Measurements from ENCODE around the gene CXXC5. TPM values are rescaled to one million over a fixed set of nuclear protein-coding genes. Genes with fewer than 3 reads are reported as not detected.

Gene CXXC5
- total RNA-seq, 2 experiments from 2014 or later, result 26.7 to 113 TPM

DNA sequence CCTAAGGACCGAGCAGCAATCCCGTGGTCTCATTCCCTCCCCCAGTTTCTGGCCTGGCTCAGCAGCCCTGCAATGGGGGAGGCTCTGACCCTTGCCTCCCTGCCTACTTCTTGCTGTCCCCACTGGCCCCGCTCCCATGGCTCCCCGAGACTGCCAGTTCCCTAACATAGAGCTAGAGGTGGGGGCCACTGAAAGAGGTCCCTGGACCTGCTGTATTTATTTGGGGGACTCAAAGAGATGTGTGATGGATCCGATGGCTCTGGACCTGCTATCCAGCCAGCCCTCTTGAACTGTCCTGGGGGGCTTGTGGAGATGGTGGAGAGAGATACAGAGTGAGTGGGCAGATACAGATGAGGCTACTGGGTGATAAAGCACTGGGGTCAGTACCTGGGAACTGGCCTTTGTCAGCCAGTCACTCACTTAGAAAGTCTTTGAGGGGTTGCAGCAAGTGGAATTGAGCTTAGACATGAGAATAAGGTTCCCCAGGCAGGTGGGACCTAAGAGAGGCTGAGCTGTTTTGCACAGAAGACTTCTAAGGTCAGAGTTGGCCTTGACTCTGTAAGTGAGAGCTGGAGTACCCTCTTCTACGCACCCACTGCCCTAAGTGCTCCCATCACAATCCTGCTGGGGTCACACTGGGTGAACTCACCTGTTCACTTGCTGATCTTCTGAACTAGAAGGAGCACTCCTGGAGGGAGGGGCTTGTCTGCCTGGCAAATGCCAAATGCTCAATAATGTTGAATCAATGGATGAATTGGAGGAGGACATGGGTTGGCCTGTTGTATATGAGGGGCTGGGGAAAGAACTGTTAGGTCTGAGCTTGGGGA lies 42.9 kb downstream of the CXXC5 start:
- no peak overlapping the region for H3K27ac ChIP-seq (ENCODE audit: low read depth, low read length, poor library complexity, severe bottlenecking)
- no peaks in the 10 kb centered on the region for H3K36me3 ChIP-seq (ENCODE audit: insufficient read depth, low read length)
- no peaks in the 10 kb centered on the region for H3K9me2 ChIP-seq (ENCODE audit: insufficient read depth, low read length)
- H3K9me3 ChIP-seq (ENCODE audit: low read length), result no peaks in the 10 kb centered on the region
- no peaks in the 10 kb centered on the region for H3K79me2 ChIP-seq (ENCODE audit: insufficient read depth, low read depth, low read length)
- peaks cover 48% of the 10 kb centered on the region for H3K4me1 ChIP-seq (ENCODE audit: insufficient read depth, low read length, poor library complexity, severe bottlenecking)
- no peak for DNase-seq (ENCODE audit: low spot score)
- TF ChIP-seq EZH2phosphoT487 (IDR thresholded peaks at IDR 0.05; ENCODE audit: borderline replicate concordance, low read depth, low read length), result no peak
- TF ChIP-seq, protein P1, sequence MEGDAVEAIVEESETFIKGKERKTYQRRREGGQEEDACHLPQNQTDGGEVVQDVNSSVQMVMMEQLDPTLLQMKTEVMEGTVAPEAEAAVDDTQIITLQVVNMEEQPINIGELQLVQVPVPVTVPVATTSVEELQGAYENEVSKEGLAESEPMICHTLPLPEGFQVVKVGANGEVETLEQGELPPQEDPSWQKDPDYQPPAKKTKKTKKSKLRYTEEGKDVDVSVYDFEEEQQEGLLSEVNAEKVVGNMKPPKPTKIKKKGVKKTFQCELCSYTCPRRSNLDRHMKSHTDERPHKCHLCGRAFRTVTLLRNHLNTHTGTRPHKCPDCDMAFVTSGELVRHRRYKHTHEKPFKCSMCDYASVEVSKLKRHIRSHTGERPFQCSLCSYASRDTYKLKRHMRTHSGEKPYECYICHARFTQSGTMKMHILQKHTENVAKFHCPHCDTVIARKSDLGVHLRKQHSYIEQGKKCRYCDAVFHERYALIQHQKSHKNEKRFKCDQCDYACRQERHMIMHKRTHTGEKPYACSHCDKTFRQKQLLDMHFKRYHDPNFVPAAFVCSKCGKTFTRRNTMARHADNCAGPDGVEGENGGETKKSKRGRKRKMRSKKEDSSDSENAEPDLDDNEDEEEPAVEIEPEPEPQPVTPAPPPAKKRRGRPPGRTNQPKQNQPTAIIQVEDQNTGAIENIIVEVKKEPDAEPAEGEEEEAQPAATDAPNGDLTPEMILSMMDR (conservative IDR thresholded peaks at IDR 0.05; ENCODE audit: low read length), result no peak
- H3K4me3 ChIP-seq (ENCODE audit: low read depth, low read length, poor library complexity, severe bottlenecking), result no peak overlapping the region
- ChIA-PET CTCF (ENCODE audit: unreplicated experiment) (interaction anchor here (0.6 to 5.2 kb wide), 4 partner anchors 11 to 57 kb away, joined by 3 to 49 read pairs (median 4); no protein-coding TSS in a partner anchor), POLR2A (interaction anchor here (1.5 kb wide), 1 partner anchor 39 kb away, joined by 3 read pairs; no protein-coding TSS in a partner anchor)
- H2AFZ ChIP-seq (ENCODE audit: low read length), result no peak overlapping the region
- no peaks in the 10 kb centered on the region for H4K20me1 ChIP-seq (ENCODE audit: insufficient read depth, low read length)
- H3K4me2 ChIP-seq (ENCODE audit: low read length), result no peak overlapping the region
- no TSS peak for BruUV-seq (replicated peaks)
- intact Hi-C loops (cut with micrococcal nuclease; ENCODE audit: unreplicated experiment), result loop anchor here (1.0 to 5.0 kb wide), 6 partner anchors 43 to 268 kb away; partner anchors contain the start of gene CXXC5

DNA sequence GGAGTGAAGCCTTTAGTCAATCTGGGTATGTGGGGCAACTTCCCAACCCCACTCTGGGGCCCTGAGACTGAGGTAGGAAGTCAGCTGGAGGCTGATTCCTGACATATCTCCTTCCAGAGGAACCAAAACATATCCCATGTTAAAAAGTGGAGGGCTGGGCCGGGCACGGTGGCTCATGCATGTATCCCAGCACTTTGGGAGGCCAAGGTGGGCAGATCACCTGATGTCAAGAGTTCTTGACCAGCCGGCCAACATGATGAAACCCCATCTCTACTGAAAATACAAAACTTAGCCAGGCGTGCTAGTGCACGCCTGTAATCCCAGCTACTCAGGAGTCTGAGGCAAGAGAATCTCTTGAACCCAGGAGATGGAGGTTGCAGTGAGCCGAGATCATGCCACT lies 44.0 kb downstream of the CXXC5 start:
- Histone ChIP-seq H3K36me3 (ENCODE audit: insufficient read depth, low read length) (no peaks in the 10 kb centered on the region), H3K79me2 (ENCODE audit: insufficient read depth, low read depth, low read length) (no peaks in the 10 kb centered on the region), H4K20me1 (ENCODE audit: insufficient read depth, low read length) (no peaks in the 10 kb centered on the region), H3K27ac (ENCODE audit: low read depth, low read length, poor library complexity, severe bottlenecking) (no peak overlapping the region), H2AFZ (ENCODE audit: low read length) (no peak overlapping the region), H3K4me2 (ENCODE audit: low read length) (no peak overlapping the region), H3K4me3 (ENCODE audit: low read depth, low read length, poor library complexity, severe bottlenecking) (no peak overlapping the region), H3K4me1 (ENCODE audit: insufficient read depth, low read length, poor library complexity, severe bottlenecking) (peaks cover 36% of the 10 kb centered on the region), H3K9me2 (ENCODE audit: insufficient read depth, low read length) (no peaks in the 10 kb centered on the region), H3K9me3 (ENCODE audit: low read length) (no peaks in the 10 kb centered on the region)
- TF ChIP-seq, protein P1 (conservative IDR thresholded peaks at IDR 0.05; ENCODE audit: low read length), result no peak
- no peak for TF ChIP-seq EZH2phosphoT487 (IDR thresholded peaks at IDR 0.05; ENCODE audit: borderline replicate concordance, low read depth, low read length)
- CTCF ChIA-PET (ENCODE audit: unreplicated experiment), result interaction anchor here (0.9 kb wide), 1 partner anchor 59 kb away, joined by 3 read pairs; no protein-coding TSS in a partner anchor
- BruUV-seq (replicated peaks), result no TSS peak
- no peak for DNase-seq (ENCODE audit: low spot score)
- intact Hi-C loops (cut with micrococcal nuclease; ENCODE audit: unreplicated experiment), result loop anchor here (5.0 kb wide), 1 partner anchor 175 kb away; no protein-coding TSS in a partner anchor
- POLR2A ChIA-PET, result interaction anchor here (0.9 to 1.1 kb wide), 2 partner anchors 21 to 38 kb away, joined by 3 to 4 read pairs; no protein-coding TSS in a partner anchor
